HCT116 (cell line): ENCODE measurements around the gene GAL3ST2. TPM values are rescaled to one million over a fixed set of nuclear protein-coding genes. Genes with fewer than 3 reads are reported as not detected.
"Not testable (repeated sequence)": the region's sequence is repeated elsewhere in the genome, so short reads cannot be mapped to it uniquely, and the experiment has no call there.

Experiments
- ATAC-seq: fragments of 200-7000 bp; cut with Tn5 transposase; 2 replicates; pipeline ENCODE4 v1.9.1; 2020; ENCODE audit warnings: mild to moderate bottlenecking, moderate library complexity
- BruUV-seq: library from RNA; stranded (reverse); fragments of 400-500 nt; replicated peaks from 2 replicates; lab custom pipeline; 2021; lab: Mats Ljungman, UMichigan
- CTCF ChIA-PET: fragments of 300-600 bp; sonication (Branson Sonifier 250); formaldehyde crosslinking; loops from one replicate; lab custom pipeline; 2021; ENCODE audit warnings: antibody characterized with exemption; lab: Charles Lee
- POLR2A ChIA-PET: fragments of 300-600, 350-600 bp; sonication (Branson Sonifier 250); formaldehyde crosslinking; loops from one replicate; lab custom pipeline; 2021; ENCODE audit warnings: antibody characterized with exemption; lab: Charles Lee
- RAD21 ChIA-PET, 2 experiments: fragments of 300-600 bp; sonication (Branson Sonifier 250); formaldehyde crosslinking; loops; one replicate each; lab custom pipeline; 2023; ENCODE audit warnings: low total read pairs in 2 of 2; ENCODE audit not compliant: uncharacterized antibody in 2 of 2, unreplicated experiment in 2 of 2, low non-redundant PET in 1 of 2; lab: Charles Lee
- DNase-seq: peaks from one replicate; pipeline ENCODE4 v3.0.0-alpha.2; 2010; ENCODE audit warnings: low read depth, low spot score
- H2AFZ ChIP-seq: fragments of 200-600 bp; shearing (Covaris generic), sonication (generic); 2 replicates; pipeline ENCODE4 v1.6.1; 2017; ENCODE audit warnings: low read depth, mixed run types, mixed read lengths, antibody characterized with exemption, low read length; ENCODE audit not compliant: poor library complexity, severe bottlenecking
- H3K27ac ChIP-seq: 2 replicates; pipeline ENCODE4 v1.5.1; 2012; ENCODE audit warnings: low read depth, low read length
- H3K27me3 ChIP-seq: fragments of 200-600 bp; sonication (generic); 2 replicates; pipeline ENCODE4 v1.6.1; 2016; ENCODE audit warnings: mixed run types, low read length, mixed read lengths; ENCODE audit not compliant: insufficient read depth
- H3K36me3 ChIP-seq, 2 experiments: fragments of 200-500 bp in 1 of 2; fragments of 200-600 bp in 1 of 2; sonication (Bioruptor generic) in 1 of 2; sonication (generic) in 1 of 2; 2 replicates each; pipeline versions ENCODE4 v1.5.1 to v1.6.1; 2014 to 2016; ENCODE audit warnings: low read length in 2 of 2, inconsistent platforms in 1 of 2, mixed read lengths in 1 of 2, mixed run types in 1 of 2; ENCODE audit not compliant: insufficient read depth in 2 of 2, control insufficient read depth in 1 of 2
- H3K4me1 ChIP-seq, 2 experiments: fragments of 200-600 bp in 1 of 2; sonication (generic) in 1 of 2; 2 replicates each; pipeline versions ENCODE4 v1.5.1 to v1.6.1; 2012 to 2017; ENCODE audit warnings: low read length in 2 of 2, inconsistent platforms in 1 of 2, mild to moderate bottlenecking in 1 of 2, mixed read lengths in 1 of 2, mixed run types in 1 of 2, moderate library complexity in 1 of 2; ENCODE audit not compliant: insufficient read depth in 2 of 2, control insufficient read depth in 1 of 2
- H3K4me2 ChIP-seq: fragments of 200-600 bp; sonication (generic); 2 replicates; pipeline ENCODE4 v1.6.1; 2017; ENCODE audit warnings: mixed run types, low read length, mixed read lengths
- H3K4me3 ChIP-seq, 2 experiments: fragments of 200-600 bp in 1 of 2; sonication (generic) in 1 of 2; replicated peaks in 1 of 2; 2 replicates each; pipeline ENCODE4 v1.5.1; 2011 to 2016; ENCODE audit warnings: low read length in 2 of 2, control low read depth in 1 of 2, low read depth in 1 of 2, mild to moderate bottlenecking in 1 of 2, mixed read lengths in 1 of 2, mixed run types in 1 of 2
- H3K79me2 ChIP-seq: fragments of 200-600 bp; sonication (generic); 2 replicates; pipeline ENCODE4 v1.6.1; 2017; ENCODE audit warnings: mild to moderate bottlenecking, mixed run types, low read length, moderate library complexity, mixed read lengths; ENCODE audit not compliant: insufficient read depth
- H3K9ac ChIP-seq: fragments of 200-600 bp; sonication (generic); 2 replicates; pipeline ENCODE4 v1.6.1; 2016; ENCODE audit warnings: low read length, mixed read lengths
- H3K9me2 ChIP-seq: fragments of 200-600 bp; sonication (generic), shearing (Covaris generic); 2 replicates; pipeline ENCODE4 v1.6.1; 2017; ENCODE audit warnings: mixed run types, mild to moderate bottlenecking, moderate library complexity; ENCODE audit not compliant: insufficient read depth
- H3K9me3 ChIP-seq, 2 experiments: fragments of 200-500 bp in 1 of 2; fragments of 200-600 bp in 1 of 2; sonication (Bioruptor generic) in 1 of 2; sonication (generic) in 1 of 2; 2 replicates each; pipeline ENCODE4 v1.6.1; 2014 to 2017; ENCODE audit warnings: low read length in 2 of 2, mixed read lengths in 2 of 2, inconsistent platforms in 1 of 2, low read depth in 1 of 2, mild to moderate bottlenecking in 1 of 2, mixed run types in 1 of 2, moderate library complexity in 1 of 2; ENCODE audit not compliant: control insufficient read depth in 1 of 2, insufficient read depth in 1 of 2
- H4K20me1 ChIP-seq: fragments of 200-600 bp; sonication (generic), shearing (Covaris generic); 2 replicates; pipeline ENCODE4 v1.6.1; 2017; ENCODE audit warnings: mixed run types, mild to moderate bottlenecking, moderate library complexity; ENCODE audit not compliant: insufficient read depth
- ATF3 ChIP-seq: IDR thresholded peaks from 2 replicates; pipeline ENCODE4 v1.6.1; 2012
- CEBPB ChIP-seq: IDR thresholded peaks from 2 replicates; pipeline ENCODE4 v1.6.1; 2012; ENCODE audit warnings: low read depth
- ELF1 ChIP-seq: IDR thresholded peaks from 2 replicates; pipeline ENCODE4 v1.6.1; 2012; ENCODE audit warnings: low read depth, borderline replicate concordance
- EZH2 ChIP-seq: fragments of 200-600 bp; sonication (generic); IDR thresholded peaks from 2 replicates; pipeline ENCODE4 v1.6.1; 2017; ENCODE audit warnings: antibody characterized with exemption, mixed run types
- EZH2phosphoT487 ChIP-seq: fragments of 200-600 bp; IDR thresholded peaks from 2 replicates; pipeline ENCODE4 v1.6.1; 2018; ENCODE audit warnings: antibody characterized with exemption, borderline replicate concordance
- JUND ChIP-seq: IDR thresholded peaks from 2 replicates; pipeline ENCODE4 v1.6.1; 2012
- POLR2A ChIP-seq: IDR thresholded peaks from 2 replicates; pipeline ENCODE4 v1.7.0; 2011; ENCODE audit warnings: borderline replicate concordance; ENCODE audit not compliant: insufficient read depth, insufficient read length; ENCODE audit errors: extremely low read depth
- RAD21 ChIP-seq: IDR thresholded peaks from 2 replicates; pipeline ENCODE4 v1.6.1; 2012; ENCODE audit warnings: low read depth, mild to moderate bottlenecking
- SIN3A ChIP-seq: IDR thresholded peaks from 2 replicates; pipeline ENCODE4 v1.6.1; 2012; ENCODE audit warnings: low read depth
- SRF ChIP-seq: IDR thresholded peaks from 2 replicates; pipeline ENCODE4 v1.6.1; 2012; ENCODE audit warnings: low read depth
- ZFX ChIP-seq: fragments of 450-650 bp; IDR thresholded peaks from 2 replicates; pipeline ENCODE4 v1.6.1; 2017
- ZNF274 ChIP-seq: fragments of 200-500 bp; sonication (Bioruptor generic); IDR thresholded peaks from 2 replicates; pipeline ENCODE4 v1.6.1; 2014; ENCODE audit warnings: mild to moderate bottlenecking, low read depth, low read length, inconsistent platforms
- intact Hi-C: fragments of 100-400 bp; cut with micrococcal nuclease; formaldehyde crosslinking; loops from 2 replicates; pipeline ENCODE4 v1.10.0; 2022
- total RNA-seq: library from RNA; stranded (reverse); gene quantifications from one replicate; pipeline ENCODE4 v1.2.1, GENCODE V29; 2021; ENCODE audit not compliant: unreplicated experiment
- TF ChIP-seq, protein P1 (sequence below): IDR thresholded peaks from 2 replicates; pipeline ENCODE4 v1.6.1; 2011; ENCODE audit warnings: mild to moderate bottlenecking, low read length, moderate library complexity; ENCODE audit not compliant: insufficient replicate concordance; ENCODE audit errors: extremely low read depth
- TF ChIP-seq, protein P2 (sequence below): IDR thresholded peaks from 2 replicates; pipeline ENCODE4 v1.6.1; 2012

Gene GAL3ST2
- total RNA-seq, 1 experiment from 2014 or later = 0.44 TPM

DNA sequence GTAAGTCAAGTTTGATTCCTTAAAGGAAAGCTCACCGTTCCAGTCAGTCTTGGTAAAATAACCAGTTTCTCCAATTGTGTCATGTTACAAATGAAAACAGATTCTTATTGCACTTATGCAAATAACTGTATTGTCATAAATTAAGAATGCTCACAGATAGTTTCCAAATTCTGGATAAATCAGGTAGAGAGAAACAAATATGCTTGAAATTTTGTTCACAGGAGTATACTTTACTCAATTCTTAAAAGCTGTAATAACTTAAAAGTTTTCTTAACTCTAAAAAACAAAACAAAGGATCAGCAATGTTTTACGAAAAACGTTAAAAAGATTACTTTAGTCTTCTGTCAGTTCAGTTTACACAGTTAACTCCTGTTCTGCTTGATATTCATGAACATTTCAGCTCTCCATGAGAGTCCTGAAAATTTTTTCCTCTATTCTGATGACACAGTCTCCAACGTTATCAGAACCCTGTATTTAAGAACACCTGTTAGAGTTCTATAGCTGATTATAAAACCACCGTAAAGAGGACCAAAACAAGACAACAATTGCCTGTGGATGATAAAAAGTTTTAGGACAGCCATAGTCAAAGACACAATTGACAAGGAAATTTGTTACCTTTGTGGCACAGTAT is 4.4 kb downstream of the GAL3ST2 start:
- no peak overlapping the region for H3K27ac ChIP-seq
- no peak overlapping the region for H3K9ac ChIP-seq
- no peak for TF ChIP-seq JUND
- TF ChIP-seq ZFX = no peak
- no peak for TF ChIP-seq ELF1
- TF ChIP-seq ATF3 = no peak
- no peak for TF ChIP-seq SRF
- TF ChIP-seq CEBPB = no peak
- no peak for TF ChIP-seq ZNF274
- TF ChIP-seq RAD21 = no peak
- TF ChIP-seq, protein P1, sequence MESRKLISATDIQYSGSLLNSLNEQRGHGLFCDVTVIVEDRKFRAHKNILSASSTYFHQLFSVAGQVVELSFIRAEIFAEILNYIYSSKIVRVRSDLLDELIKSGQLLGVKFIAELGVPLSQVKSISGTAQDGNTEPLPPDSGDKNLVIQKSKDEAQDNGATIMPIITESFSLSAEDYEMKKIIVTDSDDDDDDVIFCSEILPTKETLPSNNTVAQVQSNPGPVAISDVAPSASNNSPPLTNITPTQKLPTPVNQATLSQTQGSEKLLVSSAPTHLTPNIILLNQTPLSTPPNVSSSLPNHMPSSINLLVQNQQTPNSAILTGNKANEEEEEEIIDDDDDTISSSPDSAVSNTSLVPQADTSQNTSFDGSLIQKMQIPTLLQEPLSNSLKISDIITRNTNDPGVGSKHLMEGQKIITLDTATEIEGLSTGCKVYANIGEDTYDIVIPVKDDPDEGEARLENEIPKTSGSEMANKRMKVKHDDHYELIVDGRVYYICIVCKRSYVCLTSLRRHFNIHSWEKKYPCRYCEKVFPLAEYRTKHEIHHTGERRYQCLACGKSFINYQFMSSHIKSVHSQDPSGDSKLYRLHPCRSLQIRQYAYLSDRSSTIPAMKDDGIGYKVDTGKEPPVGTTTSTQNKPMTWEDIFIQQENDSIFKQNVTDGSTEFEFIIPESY = no peak
- no peak for TF ChIP-seq POLR2A
- TF ChIP-seq EZH2phosphoT487 = no peak
- TF ChIP-seq EZH2 = no peak
- TF ChIP-seq, protein P2, sequence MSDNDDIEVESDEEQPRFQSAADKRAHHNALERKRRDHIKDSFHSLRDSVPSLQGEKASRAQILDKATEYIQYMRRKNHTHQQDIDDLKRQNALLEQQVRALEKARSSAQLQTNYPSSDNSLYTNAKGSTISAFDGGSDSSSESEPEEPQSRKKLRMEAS = no peak
- TF ChIP-seq SIN3A = no peak
- ChIA-PET POLR2A (no interaction called here), CTCF (no interaction called here), RAD21 (no interaction called here)
- no peaks in the 10 kb centered on the region for H3K36me3 ChIP-seq
- no peak overlapping the region for H2AFZ ChIP-seq
- ATAC-seq (no peak), DNase-seq (no peak)
- H3K9me3 ChIP-seq = no peaks in the 10 kb centered on the region
- intact Hi-C loops = no loop called here
- H3K4me1 ChIP-seq = peaks cover 0 to 9% of the 10 kb centered on the region in 2 experiments; a peak in 1 of 4 replicates
- no peaks in the 10 kb centered on the region for H4K20me1 ChIP-seq
- H3K9me2 ChIP-seq = no peaks in the 10 kb centered on the region; the same call in 1 of the 2 replicates
- no peak overlapping the region for H3K4me2 ChIP-seq
- no TSS peak for BruUV-seq
- no peak overlapping the region for H3K4me3 ChIP-seq
- H3K27me3 ChIP-seq = no peaks in the 10 kb centered on the region
- H3K79me2 ChIP-seq = no peaks in the 10 kb centered on the region

DNA sequence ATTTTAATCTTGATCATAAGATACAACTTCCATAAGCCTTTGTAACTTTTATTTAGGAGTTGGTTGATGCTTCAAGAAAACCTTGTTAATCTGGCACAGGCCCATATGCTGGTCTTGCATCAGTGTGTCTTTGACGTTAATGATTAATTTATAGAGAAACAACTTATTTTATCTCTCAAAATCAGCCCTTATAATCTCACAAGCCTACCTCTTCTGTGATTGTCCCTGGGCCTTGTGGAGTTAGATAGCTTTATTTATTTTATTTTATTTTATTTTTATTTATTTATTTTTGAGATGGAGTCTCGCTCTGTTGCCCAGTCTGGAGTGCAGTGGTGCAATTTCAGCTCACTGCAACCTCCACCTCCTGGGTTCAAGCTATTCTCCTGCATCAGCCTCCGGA is 5.4 kb downstream of the GAL3ST2 start:
- intact Hi-C loops, H3K27me3 ChIP-seq, H3K9me3 ChIP-seq, DNase-seq, H3K9me2 ChIP-seq, BruUV-seq, H3K4me3 ChIP-seq, H3K9ac ChIP-seq, H4K20me1 ChIP-seq, H3K4me1 ChIP-seq, POLR2A ChIA-PET, ATAC-seq, CTCF ChIA-PET, H3K4me2 ChIP-seq, H3K79me2 ChIP-seq, H3K36me3 ChIP-seq, H3K27ac ChIP-seq, H2AFZ ChIP-seq: not testable (repeated sequence)
- RAD21 ChIA-PET = interaction anchor here in 1 of 2 experiments (0.6 kb wide), 1 partner anchor 21 kb away, joined by 3 read pairs; no protein-coding TSS in a partner anchor
